HG03064 (cell line): Measurements from ENCODE around the gene CD33.

Source experiments
- ATAC-seq: cut with Tn5 transposase; IDR thresholded peaks from one replicate; pipeline ENCODE4 v1.9.1; 2021; ENCODE audit warnings: low read depth; ENCODE audit not compliant: unreplicated experiment

Gene CD33

GRCh38 chr19:51257471-51257870 is 32.6 kb downstream of the CD33 start:
- no peak for ATAC-seq

GRCh38 chr19:51258165-51259160 is 33.6 kb downstream of the CD33 start:
- no peak for ATAC-seq

DNA sequence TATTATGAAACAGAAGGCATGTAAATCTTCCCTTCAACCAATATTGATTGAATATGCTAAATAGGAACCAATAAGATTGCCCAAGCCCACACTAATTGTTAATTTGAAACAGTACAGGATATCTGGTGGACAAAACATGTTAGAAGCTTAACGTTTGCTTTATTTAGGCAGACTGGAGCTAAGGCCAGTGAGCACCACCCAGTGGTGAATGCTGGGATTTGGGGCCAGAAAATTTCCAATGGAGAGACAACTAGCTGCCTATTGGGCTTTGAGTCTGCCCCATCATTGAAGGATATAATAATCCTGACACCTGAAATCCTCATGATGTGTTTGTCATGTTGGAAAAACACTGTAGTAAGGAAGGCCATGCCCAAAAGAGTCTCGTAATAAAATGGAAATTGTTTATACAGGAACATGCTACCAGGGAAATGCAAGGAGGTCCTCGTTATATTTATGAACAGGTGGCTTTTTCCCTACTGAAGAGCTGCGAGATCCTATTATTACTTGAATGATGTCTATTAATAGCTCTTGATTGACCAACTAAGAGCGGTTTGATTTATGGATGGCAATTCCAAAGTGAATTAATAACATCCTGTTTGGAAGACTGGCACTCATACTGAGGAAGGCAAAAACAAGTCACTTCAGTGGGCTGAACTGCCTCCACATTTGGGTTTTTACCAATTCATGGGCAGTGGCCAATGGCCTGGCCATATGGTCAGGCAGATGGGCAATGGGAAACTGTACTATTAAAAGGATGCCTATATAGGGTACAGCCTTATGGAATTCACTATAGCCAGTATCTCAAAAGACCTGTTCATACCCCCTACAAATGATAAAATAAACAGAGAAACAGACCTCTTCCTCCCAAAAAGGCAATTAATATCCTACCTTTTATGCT is 34.7 kb downstream of the CD33 start:
- no peak for ATAC-seq

GRCh38 chr19:51263808-51264207 is 38.9 kb downstream of the CD33 start:
- ATAC-seq = no peak

GRCh38 chr19:51271067-51271466 is 46.2 kb downstream of the CD33 start:
- no peak for ATAC-seq

DNA sequence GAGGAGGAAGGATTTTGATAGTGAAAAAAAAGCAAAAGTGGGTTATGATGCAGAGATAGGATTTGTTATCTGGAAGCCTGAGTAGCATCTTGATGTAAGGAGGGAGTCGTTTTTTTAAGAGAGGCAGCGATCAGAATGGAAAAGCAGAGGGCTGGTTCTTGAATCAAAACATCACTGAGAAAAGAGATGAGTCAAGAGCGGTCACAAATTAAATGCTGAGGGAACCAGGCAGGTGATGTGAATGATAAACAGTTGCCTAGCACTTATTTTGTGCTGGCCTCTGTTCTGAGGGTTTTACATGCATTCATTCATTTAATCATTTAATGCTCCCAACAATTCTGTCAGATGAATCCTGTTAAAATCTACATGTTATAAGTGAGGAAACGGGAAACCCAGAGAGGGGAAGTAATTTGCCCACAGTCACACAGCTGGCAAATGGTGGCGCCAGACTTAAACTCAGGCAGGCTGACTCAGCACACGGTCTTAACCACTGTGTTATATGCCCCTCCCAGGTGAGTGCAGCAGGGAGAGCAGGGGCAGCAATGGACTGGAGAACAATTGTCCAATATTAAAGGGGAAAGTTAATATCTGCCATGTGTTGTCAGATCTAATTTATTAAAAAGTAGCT is 47.4 kb downstream of the CD33 start:
- no peak for ATAC-seq

DNA sequence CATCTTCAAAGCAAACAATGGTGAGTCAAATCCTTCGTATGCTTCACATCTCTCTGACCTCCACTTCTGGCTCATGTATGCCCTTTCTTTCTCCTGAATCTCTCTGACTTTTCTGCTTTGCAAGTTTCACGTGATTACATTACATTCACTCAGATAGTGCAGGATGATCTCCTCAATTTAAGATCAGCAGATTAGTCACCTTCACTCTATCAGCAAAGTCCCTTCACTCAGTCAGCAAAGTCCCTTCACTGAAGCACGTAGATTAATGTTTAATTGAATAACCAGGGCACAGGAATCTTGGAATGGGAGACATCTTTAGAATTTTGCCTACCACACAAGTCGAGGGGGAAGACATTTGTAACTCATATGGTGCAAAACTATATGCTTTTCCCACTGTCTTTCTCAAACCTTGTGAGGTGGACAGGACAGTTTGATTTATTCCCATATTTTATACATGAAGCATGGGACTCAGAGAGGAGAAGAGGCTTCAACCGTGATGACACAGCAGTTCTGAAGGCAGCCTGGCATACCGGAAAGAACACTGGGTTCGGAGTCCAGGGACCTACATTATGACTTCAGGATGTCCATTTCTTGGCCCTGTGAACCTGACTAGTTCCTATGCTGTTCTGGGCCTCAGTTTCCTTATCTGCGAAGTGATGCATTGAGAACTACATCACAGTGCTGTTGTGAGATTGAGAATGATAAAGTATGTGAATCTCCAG is 49.3 kb downstream of the CD33 start:
- no peak for ATAC-seq

GRCh38 chr19:51277112-51277511 is 52.2 kb downstream of the CD33 start:
- ATAC-seq = no peak

DNA sequence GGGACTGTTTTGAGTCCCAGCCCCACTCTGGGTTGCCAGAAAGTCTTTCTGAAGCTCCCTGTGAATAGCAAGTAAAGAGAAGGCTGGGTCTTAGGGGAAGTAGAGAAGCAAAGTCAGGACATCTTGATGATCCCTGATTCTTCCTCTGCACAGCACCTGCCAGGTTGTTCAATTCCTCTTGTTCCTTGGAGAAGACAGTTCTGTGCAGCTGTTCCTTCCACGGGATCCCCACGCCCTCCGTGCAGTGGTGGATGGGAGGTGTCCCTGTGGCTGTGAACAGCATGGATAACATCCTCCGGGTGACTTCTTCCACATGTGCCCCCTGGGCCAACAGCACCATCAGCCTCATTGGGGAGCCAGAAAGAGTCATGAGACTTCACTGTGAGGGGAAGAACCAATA is 57.5 kb downstream of the CD33 start:
- ATAC-seq = no peak

GRCh38 chr19:51285682-51286081 is 60.8 kb downstream of the CD33 start:
- ATAC-seq = no peak
